ENCODE measurements around the gene DCANP1. TPM values are rescaled to one million over a fixed set of nuclear protein-coding genes. Genes with fewer than 3 reads are reported as not detected.

Gene DCANP1
- total and polyA plus RNA-seq, 9 of the 15 experiments (the other 6 are each of a cell fraction or from before 2014, with no cell fraction given): not detected

- TF ChIP-seq JUND (IDR thresholded peaks at IDR 0.05; ENCODE audit: borderline replicate concordance, low read depth, low read length) (peak; percentile 38), JUND (tag; IDR thresholded peaks at IDR 0.05; ENCODE audit: borderline replicate concordance, low read depth, low read length) (no peak; the same call in 2 of the 3 replicates), ZNF280A (IDR thresholded peaks at IDR 0.05; ENCODE audit: low read depth, partially characterized antibody) (no peak), HNRNPL (IDR thresholded peaks at IDR 0.05; ENCODE audit: low read depth, low read length) (peak; percentile 80; the same call in 1 of the 2 replicates), TAF7 (tag; IDR thresholded peaks at IDR 0.05) (no peak), KDM5B (IDR thresholded peaks at IDR 0.05; ENCODE audit: insufficient replicate concordance, low read depth, low read length) (peak; percentile 77), NR2C1 (IDR thresholded peaks at IDR 0.05) (peak; percentile 70), NR2C1 (tag; IDR thresholded peaks at IDR 0.05) (peak; percentile 82), POLR2A (conservative IDR thresholded peaks at IDR 0.05) (peak; percentile 83), E2F4 (CRISPR knock-in tag; IDR thresholded peaks at IDR 0.05; ENCODE audit: low read depth) (no peak), FOSL1 (tag; conservative IDR thresholded peaks at IDR 0.05) (peak; percentile 36; the same call in 1 of the 2 replicates), E2F6 (IDR thresholded peaks at IDR 0.05; ENCODE audit: borderline replicate concordance in 1 of 2, extremely low read depth in 1 of 2, insufficient read depth in 1 of 2, insufficient read length in 1 of 2, low read depth in 1 of 2, low read length in 1 of 2, poor library complexity in 1 of 2, severe bottlenecking in 1 of 2) (peak; percentile 89 to 94), E2F1 (CRISPR knock-in tag; IDR thresholded peaks at IDR 0.05) (peak; percentile 91), FOXM1 (IDR thresholded peaks at IDR 0.05; ENCODE audit: low read depth) (no peak), FOXM1 (CRISPR knock-in tag; IDR thresholded peaks at IDR 0.05; ENCODE audit: low read depth) (no peak), ZNF354B (CRISPR knock-in tag; IDR thresholded peaks at IDR 0.05) (no peak), MLLT1 (IDR thresholded peaks at IDR 0.05) (peak in 1 of 2 experiments; percentile 81; a peak in 2 of 4 replicates), CBX1 (IDR thresholded peaks at IDR 0.05; ENCODE audit: low read depth) (peak; percentile 72; the same call in 1 of the 2 replicates)
Measured at GRCh38 chr5:135398855-135399793, 48.0 kb downstream of the DCANP1 start, which contains the start of gene MACROH2A1 (continued).
